T-helper 2 cell treated with Interferon-gamma antibody and Interleukin-4, amounts not matched to agents 5 μg/mL and 100 μg/mL, for 36 hours (primary cell): ENCODE measurements around the gene LDLRAD4.

ENCODE experiments used
- DNase-seq: peaks from one replicate; pipeline ENCODE4 v3.0.0; 2021; ENCODE audit warnings: low spot score
- H3K27ac Mint-ChIP-seq: one replicate; pipeline ENCODE4 v1.8.0; 2021; ENCODE audit warnings: mild to moderate bottlenecking, mixed read lengths
- H3K27me3 Mint-ChIP-seq: one replicate; pipeline ENCODE4 v1.8.0; 2021; ENCODE audit warnings: low read depth, mixed read lengths
- H3K36me3 Mint-ChIP-seq: one replicate; pipeline ENCODE4 v1.8.0; 2021; ENCODE audit warnings: low read depth, mixed read lengths
- H3K4me1 Mint-ChIP-seq: one replicate; pipeline ENCODE4 v1.8.0; 2021; ENCODE audit warnings: low read depth, mixed read lengths
- H3K4me3 Mint-ChIP-seq: one replicate; pipeline ENCODE4 v1.8.0; 2022; ENCODE audit warnings: mild to moderate bottlenecking, moderate library complexity, mixed read lengths
- H3K9me3 Mint-ChIP-seq: one replicate; pipeline ENCODE4 v1.8.0; 2021; ENCODE audit warnings: mixed read lengths

LDLRAD4 gene

DNA sequence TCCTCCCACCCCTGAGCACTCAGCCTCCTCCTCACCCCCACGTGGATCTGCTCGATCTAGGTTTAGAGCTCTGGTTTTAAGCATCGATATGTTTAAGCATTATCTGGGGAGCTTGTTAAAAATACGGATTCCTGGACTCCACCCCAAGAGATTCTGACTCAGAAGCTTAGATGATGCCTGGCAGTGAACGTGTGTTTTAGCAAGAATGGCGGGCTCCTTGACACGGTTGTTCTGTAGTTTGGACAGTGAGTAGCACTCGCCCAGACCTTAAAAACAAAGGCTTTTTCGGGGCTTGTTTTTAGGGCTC is 47.3 kb downstream of the LDLRAD4 start:
- H3K27ac Mint-ChIP-seq = peak overlapping the region; percentile 75
- no peaks in the 10 kb centered on the region for H3K36me3 Mint-ChIP-seq
- H3K4me3 Mint-ChIP-seq = peak overlapping the region; percentile 65
- H3K27me3 Mint-ChIP-seq = no peaks in the 10 kb centered on the region
- no peaks in the 10 kb centered on the region for H3K9me3 Mint-ChIP-seq
- peaks cover 59% of the 10 kb centered on the region for H3K4me1 Mint-ChIP-seq
- DNase-seq = no peak

DNA sequence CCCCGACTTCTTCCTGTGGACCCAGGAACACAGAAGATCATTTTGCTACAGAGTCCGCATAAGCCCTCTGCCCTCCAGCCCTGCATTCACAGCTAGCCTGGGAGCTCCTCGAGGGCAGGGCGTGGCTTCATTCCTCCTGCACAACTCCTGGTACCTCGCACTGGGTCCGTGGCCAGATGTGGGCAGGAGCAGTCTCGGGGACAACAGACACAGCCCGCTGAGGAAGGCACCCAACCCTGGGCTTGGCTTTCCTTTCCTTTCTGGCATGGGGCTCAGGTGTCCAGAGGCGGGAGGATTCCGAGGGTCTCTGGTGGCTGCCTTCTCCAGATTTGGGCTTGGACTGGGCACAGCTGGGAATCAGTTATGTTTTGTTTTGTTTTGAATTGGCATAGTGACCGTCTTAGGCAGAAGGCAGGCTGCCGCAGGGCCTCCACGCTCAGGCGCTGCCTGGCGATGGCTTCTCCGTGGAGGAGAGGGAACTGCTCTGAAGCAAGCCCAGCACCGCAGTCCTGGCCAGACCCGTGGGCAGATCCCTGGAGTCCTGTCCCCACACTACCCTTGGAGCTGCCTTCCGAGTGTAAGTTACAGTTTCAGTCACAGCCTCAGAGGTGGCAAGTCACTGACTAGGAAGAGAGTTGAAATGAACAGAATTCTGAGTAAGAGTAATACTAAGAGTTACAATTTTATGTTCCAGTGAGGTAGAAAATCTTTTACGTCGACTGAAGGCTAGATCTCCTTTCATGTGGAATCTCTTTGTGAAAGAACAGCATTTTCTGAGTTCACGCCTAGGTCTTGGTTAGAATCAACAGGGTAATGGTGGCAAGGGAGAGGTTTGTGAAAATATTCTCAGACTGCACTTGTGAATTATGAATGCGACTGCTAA is 47.9 kb downstream of the LDLRAD4 start:
- Mint-ChIP-seq H3K27me3 (no peaks in the 10 kb centered on the region), H3K4me1 (peaks cover 55% of the 10 kb centered on the region), H3K27ac (peak overlapping the region; percentile 88), H3K4me3 (peak overlapping the region; percentile 65), H3K36me3 (no peaks in the 10 kb centered on the region), H3K9me3 (no peaks in the 10 kb centered on the region)
- peak; percentile 72 for DNase-seq

DNA sequence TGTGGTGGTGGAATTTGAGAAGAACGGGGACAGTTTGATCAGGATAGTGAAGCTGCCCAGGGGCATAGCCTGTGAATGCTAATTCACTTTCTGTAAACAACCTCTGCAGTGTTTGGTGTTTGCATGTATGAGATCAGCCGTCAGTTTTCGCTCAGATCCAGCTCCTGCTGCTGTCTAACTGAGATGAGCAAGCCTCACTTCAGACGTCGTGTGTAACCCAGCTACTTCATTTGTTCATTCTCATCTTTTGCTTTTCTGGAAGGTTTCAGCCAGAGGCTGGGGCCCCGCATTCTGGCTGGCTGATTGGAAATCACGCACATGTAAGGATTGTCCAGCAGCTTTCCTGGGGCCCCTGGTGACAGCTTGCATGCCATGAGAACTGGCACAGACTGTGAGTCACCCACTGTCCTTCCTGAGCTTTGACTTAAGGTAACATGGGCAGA is 48.9 kb downstream of the LDLRAD4 start:
- Mint-ChIP-seq H3K4me3 (peak overlapping the region; percentile 65), H3K27me3 (no peaks in the 10 kb centered on the region), H3K36me3 (peaks cover under 1% of the 10 kb centered on the region), H3K4me1 (peaks cover 52% of the 10 kb centered on the region), H3K9me3 (no peaks in the 10 kb centered on the region), H3K27ac (peak overlapping the region; percentile 88)
- no peak for DNase-seq

DNA sequence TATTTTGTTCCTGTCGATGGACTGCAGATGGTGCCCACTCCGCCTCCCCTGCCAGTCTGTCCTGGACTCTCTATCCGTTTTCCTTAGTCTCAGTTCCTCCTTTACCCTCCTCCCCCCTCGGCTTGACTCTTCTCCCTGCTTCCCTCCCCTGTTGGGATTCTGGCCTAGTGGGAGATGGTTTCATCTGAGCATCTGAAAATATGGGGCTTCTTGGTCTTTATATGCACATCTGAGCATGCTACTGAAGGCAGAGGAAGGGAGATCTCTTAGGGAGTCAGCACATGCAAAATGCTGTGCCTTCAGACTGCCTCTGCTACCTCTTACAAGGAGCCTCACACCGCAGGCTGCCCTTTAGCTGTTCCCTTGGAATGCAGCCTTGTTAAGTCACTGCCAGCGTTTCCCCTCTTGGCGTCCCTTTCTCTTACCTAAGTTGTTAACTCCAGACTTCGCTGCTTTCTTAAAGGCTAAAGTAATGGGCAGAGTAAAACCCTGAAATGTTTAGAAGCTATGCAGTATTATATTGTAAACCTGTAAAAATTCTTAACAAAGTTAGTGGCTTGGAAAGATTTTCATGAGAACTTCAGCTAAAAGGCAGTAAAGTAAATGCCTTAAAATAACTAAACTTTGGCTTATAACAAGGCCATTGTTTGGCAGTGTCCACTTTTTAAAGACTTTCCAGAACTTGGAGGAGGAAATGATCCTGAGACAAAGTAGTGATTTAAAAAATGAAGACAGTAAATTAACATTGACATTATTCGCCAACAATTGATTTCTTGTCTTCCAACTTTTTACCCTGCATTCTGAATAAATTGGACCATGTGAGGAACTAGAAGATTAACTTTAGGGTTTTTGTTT is 49.8 kb downstream of the LDLRAD4 start:
- DNase-seq = no peak
- Mint-ChIP-seq H3K4me3 (peak overlapping the region; percentile 37), H3K27ac (peak overlapping the region; percentile 88), H3K9me3 (no peaks in the 10 kb centered on the region), H3K4me1 (peaks cover 60% of the 10 kb centered on the region), H3K27me3 (no peaks in the 10 kb centered on the region), H3K36me3 (peaks cover 6% of the 10 kb centered on the region)

DNA sequence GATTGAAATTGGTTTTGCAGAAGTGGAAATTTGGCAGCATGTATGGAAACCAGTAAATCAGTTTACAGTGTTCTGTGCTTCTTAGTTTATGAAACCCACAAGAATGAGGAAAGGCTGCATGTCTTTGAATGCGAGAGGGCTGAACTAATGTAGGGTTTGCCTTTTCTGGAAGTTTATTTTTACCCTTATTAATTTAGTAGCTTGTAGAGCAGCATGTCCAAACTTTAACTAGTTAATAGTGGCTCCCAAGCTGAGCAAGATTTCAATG is 50.4 kb downstream of the LDLRAD4 start:
- DNase-seq = no peak
- Mint-ChIP-seq H3K4me1 (peaks cover 65% of the 10 kb centered on the region), H3K27me3 (no peaks in the 10 kb centered on the region), H3K36me3 (peaks cover 6% of the 10 kb centered on the region), H3K27ac (no peak overlapping the region), H3K9me3 (no peaks in the 10 kb centered on the region), H3K4me3 (no peak overlapping the region)

DNA sequence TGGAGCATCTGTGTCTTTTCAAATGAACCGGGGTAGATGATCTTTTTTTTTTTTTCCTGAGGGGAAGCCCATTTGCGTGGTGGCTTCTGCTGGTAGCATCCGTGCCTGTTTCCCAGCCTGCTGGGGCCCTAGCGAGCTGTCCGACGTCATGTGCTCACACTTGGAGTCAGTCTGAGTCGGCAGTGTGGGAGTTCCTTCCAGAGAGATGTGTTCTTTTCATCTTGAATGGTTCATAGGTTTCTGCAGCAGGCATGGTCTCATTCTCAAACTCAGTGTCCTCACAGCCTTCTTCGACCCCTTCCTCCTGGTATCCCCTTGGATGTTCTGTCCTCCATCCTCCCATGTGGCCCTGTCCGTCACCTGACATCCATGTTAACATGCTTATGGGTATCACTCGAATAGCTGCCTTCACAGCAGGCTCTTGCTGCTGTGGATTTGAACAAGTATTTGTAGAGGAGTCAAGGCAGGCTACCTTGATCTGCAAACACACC is 51.0 kb downstream of the LDLRAD4 start:
- peaks cover 10% of the 10 kb centered on the region for H3K36me3 Mint-ChIP-seq
- no peaks in the 10 kb centered on the region for H3K9me3 Mint-ChIP-seq
- H3K27ac Mint-ChIP-seq = no peak overlapping the region
- H3K4me1 Mint-ChIP-seq = peaks cover 70% of the 10 kb centered on the region
- no peaks in the 10 kb centered on the region for H3K27me3 Mint-ChIP-seq
- peak overlapping the region; percentile 19 for H3K4me3 Mint-ChIP-seq
- DNase-seq = peak; percentile 54

DNA sequence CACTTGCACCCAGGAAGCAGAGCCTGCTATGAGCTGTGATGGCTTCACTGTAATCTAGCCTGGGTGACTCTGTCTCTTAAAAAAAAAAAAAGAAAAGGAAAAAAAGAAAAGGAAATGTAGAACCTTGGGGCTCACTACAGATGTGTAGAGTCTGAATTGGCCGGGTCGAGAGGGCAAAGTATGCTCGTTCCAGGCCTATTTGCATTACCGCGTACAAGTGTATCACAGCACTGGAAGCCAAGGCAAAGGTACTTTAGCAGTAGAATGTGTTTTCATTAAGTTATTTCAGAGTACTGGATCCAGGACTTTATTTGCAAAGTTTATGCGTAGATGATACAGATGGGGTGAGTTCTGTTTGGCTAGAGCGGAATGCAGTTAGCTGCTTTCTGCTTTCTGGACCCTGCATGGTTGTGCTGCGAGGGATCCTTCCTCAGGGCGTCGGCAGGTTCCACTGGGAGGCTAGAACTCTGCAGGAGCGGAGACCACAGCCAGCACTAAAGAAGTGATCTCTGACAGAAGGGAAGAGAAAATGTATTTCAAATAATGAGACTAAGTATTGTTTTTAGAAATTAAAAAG is 51.8 kb downstream of the LDLRAD4 start:
- no peaks in the 10 kb centered on the region for H3K27me3 Mint-ChIP-seq
- DNase-seq = no peak
- peaks cover 68% of the 10 kb centered on the region for H3K4me1 Mint-ChIP-seq
- peaks cover 10% of the 10 kb centered on the region for H3K36me3 Mint-ChIP-seq
- H3K4me3 Mint-ChIP-seq = no peak overlapping the region
- H3K27ac Mint-ChIP-seq = peak overlapping the region; percentile 49
- no peaks in the 10 kb centered on the region for H3K9me3 Mint-ChIP-seq

DNA sequence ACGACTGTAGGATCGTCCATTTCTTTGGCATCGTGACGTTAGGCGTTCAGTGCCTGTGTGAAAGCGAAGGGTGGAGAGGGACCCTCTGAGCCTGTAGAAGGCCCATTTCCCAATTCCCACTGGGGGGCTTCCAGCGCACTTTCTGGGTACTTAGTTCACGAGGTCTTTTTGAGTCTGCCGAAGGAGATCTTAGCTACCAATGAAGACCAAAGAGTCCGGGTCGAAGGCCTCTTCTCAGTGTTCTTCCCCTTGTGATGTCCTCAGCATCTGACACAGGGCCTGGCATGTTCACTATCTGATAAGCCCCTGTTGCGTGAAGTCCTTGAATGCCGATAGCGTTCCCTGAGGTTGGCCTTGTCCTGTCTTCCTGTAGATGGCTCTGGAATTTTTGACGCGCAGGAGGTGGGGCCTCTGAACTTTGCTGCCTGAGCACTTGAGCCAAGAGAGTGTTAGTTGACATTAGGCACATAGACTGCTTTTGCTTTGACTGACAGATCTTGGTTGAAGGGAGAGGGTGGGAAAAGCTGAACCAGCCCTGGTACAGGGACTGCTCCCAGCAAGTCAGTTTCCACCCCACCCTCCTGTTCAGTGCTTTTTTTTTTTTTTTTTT is 52.8 kb downstream of the LDLRAD4 start:
- peaks cover 63% of the 10 kb centered on the region for H3K4me1 Mint-ChIP-seq
- no peak overlapping the region for H3K27ac Mint-ChIP-seq
- DNase-seq = no peak
- peaks cover 10% of the 10 kb centered on the region for H3K36me3 Mint-ChIP-seq
- H3K9me3 Mint-ChIP-seq = no peaks in the 10 kb centered on the region
- no peak overlapping the region for H3K4me3 Mint-ChIP-seq
- no peaks in the 10 kb centered on the region for H3K27me3 Mint-ChIP-seq

DNA sequence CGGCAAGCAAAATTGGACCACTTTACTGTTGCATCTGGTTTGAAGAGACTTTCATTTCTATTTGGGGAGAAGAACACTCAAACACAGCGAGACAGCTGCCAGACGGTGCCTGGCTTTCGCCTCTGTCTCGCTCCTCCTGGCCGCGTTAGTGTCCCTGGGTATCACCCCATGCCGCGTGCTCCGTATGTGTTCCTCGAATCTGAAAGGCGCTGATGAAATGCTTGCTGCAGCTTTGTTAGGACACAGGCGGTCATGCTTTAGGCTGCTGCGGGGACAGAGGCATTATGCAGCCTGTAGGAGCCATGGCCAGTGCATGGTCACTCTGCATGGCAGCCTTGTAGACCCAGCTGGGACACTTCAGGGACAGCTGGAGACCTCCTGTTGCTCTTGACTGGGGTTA is 53.9 kb downstream of the LDLRAD4 start:
- H3K27ac Mint-ChIP-seq = no peak overlapping the region
- peak overlapping the region; percentile 83 for H3K4me3 Mint-ChIP-seq
- no peak for DNase-seq
- no peaks in the 10 kb centered on the region for H3K9me3 Mint-ChIP-seq
- no peaks in the 10 kb centered on the region for H3K27me3 Mint-ChIP-seq
- peaks cover 55% of the 10 kb centered on the region for H3K4me1 Mint-ChIP-seq
- H3K36me3 Mint-ChIP-seq = peaks cover 10% of the 10 kb centered on the region

DNA sequence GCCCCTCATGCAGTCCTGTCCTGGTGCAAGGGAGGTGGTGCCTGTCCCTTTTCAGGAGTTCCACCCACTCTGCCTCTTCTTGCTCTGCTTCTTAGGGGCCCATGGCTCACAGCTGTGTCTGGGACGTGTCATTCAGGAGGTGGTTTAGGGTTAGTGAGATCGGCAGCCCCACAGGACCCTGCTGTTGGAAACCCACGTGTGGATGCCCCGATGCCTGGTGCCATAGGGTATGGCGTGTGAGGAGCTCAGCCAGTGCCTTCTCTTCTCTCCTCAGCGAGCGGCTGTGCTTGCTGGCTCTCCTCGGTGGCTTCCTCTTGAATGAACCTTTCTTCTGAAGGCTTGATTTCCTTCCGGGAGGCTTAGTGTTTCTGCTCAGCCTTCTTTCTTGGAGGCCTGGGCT is 55.2 kb downstream of the LDLRAD4 start:
- H3K27me3 Mint-ChIP-seq = no peaks in the 10 kb centered on the region
- no peak for DNase-seq
- no peaks in the 10 kb centered on the region for H3K9me3 Mint-ChIP-seq
- peak overlapping the region; percentile 83 for H3K4me3 Mint-ChIP-seq
- peaks cover 10% of the 10 kb centered on the region for H3K36me3 Mint-ChIP-seq
- peaks cover 51% of the 10 kb centered on the region for H3K4me1 Mint-ChIP-seq
- peak overlapping the region; percentile 88 for H3K27ac Mint-ChIP-seq

DNA sequence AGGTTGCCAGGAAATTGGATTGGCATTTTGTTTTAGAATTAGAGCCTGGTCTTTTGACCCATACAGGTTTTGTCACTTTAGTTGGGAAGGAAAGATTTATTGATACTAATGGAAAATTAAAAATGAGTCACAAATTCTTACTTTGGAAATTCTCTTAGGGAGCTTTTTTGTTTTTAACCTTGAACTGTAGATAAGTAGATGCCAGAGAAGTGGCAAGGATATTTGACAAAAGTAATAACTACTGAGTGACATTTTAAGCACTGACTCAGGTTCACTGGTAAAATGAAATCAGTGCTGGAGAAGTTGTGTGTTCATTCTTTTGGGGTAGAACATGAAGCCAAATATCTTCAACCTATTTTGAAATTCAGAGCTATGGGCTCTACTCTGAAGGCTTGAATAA is 56.5 kb downstream of the LDLRAD4 start:
- no peak overlapping the region for H3K27ac Mint-ChIP-seq
- DNase-seq = no peak
- peaks cover 13% of the 10 kb centered on the region for H3K36me3 Mint-ChIP-seq
- H3K4me1 Mint-ChIP-seq = peaks cover 52% of the 10 kb centered on the region
- H3K4me3 Mint-ChIP-seq = no peak overlapping the region
- H3K9me3 Mint-ChIP-seq = no peaks in the 10 kb centered on the region
- no peaks in the 10 kb centered on the region for H3K27me3 Mint-ChIP-seq

DNA sequence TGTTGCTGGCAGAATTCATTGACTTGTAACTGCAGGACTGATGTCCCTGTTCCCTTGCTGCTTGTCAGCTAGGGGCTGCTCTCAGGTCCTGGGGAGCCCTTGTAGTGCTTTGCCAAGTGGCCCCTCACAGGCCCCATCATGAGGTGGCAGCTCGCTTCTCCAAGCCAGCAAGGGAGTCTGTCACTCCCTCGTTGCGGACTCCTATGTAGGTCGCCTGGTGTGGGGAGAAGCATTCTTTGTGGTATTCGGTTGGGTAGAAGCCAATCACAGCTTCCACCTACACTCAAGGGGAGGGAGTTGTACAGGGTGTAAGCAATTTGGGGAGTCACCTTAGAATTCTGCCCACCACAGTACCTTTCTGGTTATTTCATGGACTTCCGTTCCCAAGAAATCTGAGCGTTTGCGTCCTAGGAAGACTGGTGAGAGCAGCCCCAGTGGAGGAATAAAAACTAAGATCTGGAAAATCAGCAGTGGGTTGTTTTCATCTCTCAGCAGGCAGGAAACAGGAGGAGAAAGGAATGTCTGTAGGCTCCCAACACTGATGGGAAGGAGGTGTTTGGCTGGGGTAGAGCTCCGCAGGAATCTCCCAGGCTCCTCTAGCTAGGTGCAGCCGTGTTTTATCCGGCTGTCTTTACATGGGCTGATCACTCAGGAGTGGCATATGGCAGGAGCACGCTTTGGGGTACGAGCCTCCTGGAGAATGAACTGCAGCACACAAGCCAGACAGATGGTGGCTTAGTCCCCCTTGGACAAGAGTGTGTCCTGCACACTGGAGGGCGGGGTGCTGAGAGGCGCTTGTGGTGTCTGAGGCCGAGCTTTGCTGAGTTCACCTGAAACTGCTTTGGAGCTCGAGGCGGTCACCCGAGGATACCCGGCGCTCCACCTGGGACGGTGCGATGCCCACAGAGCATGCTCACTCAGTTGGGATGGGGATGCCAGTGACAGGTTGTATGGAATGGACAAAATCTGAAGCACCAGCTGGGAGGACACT is 58.3 kb downstream of the LDLRAD4 start:
- Mint-ChIP-seq H3K27ac (no peak overlapping the region), H3K27me3 (no peaks in the 10 kb centered on the region), H3K9me3 (no peaks in the 10 kb centered on the region), H3K36me3 (peaks cover 15% of the 10 kb centered on the region), H3K4me3 (peak overlapping the region; percentile 9), H3K4me1 (peaks cover 60% of the 10 kb centered on the region)
- DNase-seq = no peak

DNA sequence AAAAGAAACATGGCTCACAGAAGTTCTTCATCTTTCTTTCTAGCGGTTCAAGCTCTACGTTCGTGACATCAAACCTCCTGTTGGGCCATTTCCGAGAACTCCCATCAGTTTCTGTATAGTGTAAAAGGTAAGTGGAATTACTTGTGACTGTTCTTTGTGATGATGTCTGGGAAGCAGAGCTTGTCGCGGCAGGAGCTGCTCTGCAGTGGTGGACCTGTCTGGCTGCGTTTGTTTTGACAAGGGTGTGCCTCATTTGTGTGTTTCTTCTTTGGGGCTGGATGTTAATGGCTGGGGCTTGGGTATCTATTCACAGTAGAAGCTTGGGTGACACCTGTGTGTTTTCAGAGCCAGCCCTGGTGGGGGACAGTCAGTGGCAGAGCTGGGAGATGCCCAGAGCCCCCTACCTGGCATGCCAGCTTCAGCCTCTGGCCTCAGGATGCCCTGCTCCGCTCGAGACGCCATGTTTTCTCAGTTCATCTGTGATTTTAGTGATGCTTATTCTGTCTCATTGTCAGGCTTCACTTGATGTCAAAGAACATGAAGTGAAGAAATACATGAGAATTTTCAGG is 59.6 kb downstream of the LDLRAD4 start:
- H3K9me3 Mint-ChIP-seq = peaks cover 5% of the 10 kb centered on the region
- peak overlapping the region; percentile 32 for H3K27ac Mint-ChIP-seq
- H3K4me1 Mint-ChIP-seq = peaks cover 61% of the 10 kb centered on the region
- DNase-seq = no peak
- H3K36me3 Mint-ChIP-seq = peaks cover 16% of the 10 kb centered on the region
- H3K4me3 Mint-ChIP-seq = peak overlapping the region; percentile 70
- H3K27me3 Mint-ChIP-seq = no peaks in the 10 kb centered on the region
